HFF-Myc (cell line): ENCODE measurements around the gene MYOM3.
A peak's percentile ranks its signal among the peaks of the same experiment; 100 is the strongest.
"Not testable (repeated sequence)": the region's sequence is repeated elsewhere in the genome, so short reads cannot be mapped to it uniquely, and the experiment has no call there.

ENCODE experiments used
- DNase-seq: peaks from one replicate; pipeline ENCODE4 v3.0.0-alpha.2; 2011; ENCODE audit warnings: low read depth; ENCODE audit errors: extremely low read depth
- H3K4me3 ChIP-seq: replicated peaks from 2 replicates; pipeline ENCODE4 v1.5.1; 2011; ENCODE audit warnings: low read depth, mild to moderate bottlenecking, control low read depth, low read length
- TF ChIP-seq, protein P1 (sequence below): IDR thresholded peaks from 2 replicates; pipeline ENCODE4 v1.5.1; 2012; ENCODE audit warnings: mild to moderate bottlenecking, low read depth, low read length, control low read depth; ENCODE audit errors: missing control alignments

Gene MYOM3

GRCh38 chr1:24055681-24056080, 56.3 kb downstream of the MYOM3 start:
- TF ChIP-seq, protein P1, sequence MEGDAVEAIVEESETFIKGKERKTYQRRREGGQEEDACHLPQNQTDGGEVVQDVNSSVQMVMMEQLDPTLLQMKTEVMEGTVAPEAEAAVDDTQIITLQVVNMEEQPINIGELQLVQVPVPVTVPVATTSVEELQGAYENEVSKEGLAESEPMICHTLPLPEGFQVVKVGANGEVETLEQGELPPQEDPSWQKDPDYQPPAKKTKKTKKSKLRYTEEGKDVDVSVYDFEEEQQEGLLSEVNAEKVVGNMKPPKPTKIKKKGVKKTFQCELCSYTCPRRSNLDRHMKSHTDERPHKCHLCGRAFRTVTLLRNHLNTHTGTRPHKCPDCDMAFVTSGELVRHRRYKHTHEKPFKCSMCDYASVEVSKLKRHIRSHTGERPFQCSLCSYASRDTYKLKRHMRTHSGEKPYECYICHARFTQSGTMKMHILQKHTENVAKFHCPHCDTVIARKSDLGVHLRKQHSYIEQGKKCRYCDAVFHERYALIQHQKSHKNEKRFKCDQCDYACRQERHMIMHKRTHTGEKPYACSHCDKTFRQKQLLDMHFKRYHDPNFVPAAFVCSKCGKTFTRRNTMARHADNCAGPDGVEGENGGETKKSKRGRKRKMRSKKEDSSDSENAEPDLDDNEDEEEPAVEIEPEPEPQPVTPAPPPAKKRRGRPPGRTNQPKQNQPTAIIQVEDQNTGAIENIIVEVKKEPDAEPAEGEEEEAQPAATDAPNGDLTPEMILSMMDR: no peak
- H3K4me3 ChIP-seq: no peak overlapping the region
- DNase-seq: no peak

DNA sequence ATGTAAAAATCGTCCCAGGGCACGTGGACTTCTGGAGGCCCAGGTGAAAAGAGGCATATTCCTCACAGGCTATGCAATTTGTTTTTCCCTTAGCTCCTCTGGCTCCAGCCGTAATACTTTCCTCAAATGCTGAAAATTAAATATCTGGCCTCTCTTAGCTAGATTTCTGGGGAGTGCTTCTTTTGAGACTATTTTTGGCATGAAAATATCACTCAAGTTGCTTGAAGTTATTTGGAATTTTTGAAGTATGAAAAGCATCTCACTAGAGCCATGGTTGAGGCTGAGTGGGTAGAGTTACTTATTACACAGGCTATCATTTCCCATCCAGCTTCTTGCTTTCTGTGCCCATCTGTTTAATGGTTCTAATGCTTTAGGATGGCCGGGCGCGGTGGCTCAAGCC, 59.7 kb downstream of the MYOM3 start:
- no peak for DNase-seq
- TF ChIP-seq, protein P1: no peak
- no peak overlapping the region for H3K4me3 ChIP-seq

GRCh38 chr1:24051206-24051945, 60.6 kb downstream of the MYOM3 start:
- no peak for DNase-seq
- H3K4me3 ChIP-seq: no peak overlapping the region
- TF ChIP-seq, protein P1: no peak

DNA sequence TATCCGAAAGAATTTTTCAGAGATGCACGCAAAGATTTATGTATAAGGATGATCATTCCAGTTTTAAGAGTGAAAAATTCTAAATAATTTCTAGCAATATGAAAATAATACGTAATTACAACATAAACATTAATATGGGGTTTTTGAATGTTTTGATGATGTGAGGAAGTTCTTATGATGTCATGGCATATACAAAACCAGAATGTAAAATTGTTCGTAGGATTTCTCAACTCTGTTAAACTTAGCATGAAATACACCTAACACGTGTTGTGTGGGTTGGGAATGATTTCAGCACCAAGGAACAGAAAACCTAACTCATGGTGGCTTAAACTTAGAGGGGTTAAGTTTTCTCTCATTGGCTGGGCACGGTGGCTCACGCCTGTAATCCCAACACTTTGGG, 62.2 kb downstream of the MYOM3 start:
- no peak for DNase-seq
- TF ChIP-seq, protein P1: no peak

DNA sequence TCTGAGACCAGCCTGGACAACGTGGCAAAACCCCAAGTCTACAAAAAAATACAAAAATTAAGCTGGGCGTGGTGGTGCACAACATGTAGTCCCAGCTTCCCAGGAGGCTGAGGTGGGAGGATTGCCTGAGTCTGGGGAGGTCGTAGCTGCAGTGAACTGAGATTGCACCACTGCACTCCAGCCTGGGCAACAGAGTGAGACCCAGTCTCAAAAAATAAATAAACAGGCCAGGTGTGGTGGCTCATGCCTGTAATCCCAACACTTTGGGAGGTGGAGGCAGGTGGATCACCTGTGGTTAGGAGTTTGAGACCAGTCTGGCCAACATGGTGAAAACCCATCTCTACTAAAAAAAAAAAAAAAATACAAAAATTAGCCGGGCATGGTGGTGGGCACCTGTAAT, 63.0 kb downstream of the MYOM3 start:
- not testable (repeated sequence) for H3K4me3 ChIP-seq, DNase-seq

More for the DNA sequence above, 62.2 kb downstream of the MYOM3 start:
- H3K4me3 ChIP-seq: no peak overlapping the region

- TF ChIP-seq, protein P1: no peak
- DNase-seq: no peak
- H3K4me3 ChIP-seq: no peak overlapping the region
Observed at GRCh38 chr1:24048205-24048869, 63.6 kb downstream of the MYOM3 start.

DNA sequence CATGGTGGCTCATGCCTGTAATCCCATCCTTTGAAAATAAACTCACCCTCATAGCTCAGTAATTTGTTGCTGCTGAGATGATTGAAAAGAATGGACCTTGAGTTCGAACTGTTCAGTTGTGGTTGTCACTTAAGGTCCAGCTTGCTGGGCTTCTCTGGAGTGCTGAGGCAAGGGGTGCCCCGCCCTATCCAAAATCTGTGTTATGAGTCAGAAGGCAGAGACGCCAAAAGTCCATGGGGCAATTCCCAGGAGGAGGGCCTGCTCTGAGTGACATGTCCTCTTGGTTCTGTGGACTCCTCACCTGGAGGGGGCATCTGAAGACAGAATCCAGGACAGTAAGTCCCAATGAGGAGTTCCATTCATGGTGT, 64.8 kb downstream of the MYOM3 start:
- peak; percentile 19 for DNase-seq
- no peak overlapping the region for H3K4me3 ChIP-seq

More for the DNA sequence above, 64.8 kb downstream of the MYOM3 start:
- TF ChIP-seq, protein P1: no peak
